ENCODE results near the gene PATJ. TPM values are rescaled to one million over a fixed set of nuclear protein-coding genes. Genes with fewer than 3 reads are reported as not detected.
"Not testable (repeated sequence)": the region's sequence is repeated elsewhere in the genome, so short reads cannot be mapped to it uniquely, and the experiment has no call there.

PATJ gene
- 7.3 TPM for polyA plus RNA-seq (2013, experiment 1 of 4)
- polyA plus RNA-seq (2013, experiment 2 of 4), result 7.0 TPM
- 5.4 TPM for polyA plus RNA-seq (2013, experiment 3 of 4)
- 5.8 TPM for polyA plus RNA-seq (2013, experiment 4 of 4)

GRCh38 chr1:61741711-61742619 is at the start of gene PATJ:
Gene PATJ, plus strand, starts transcription at chr1:61742480. Its CDS starts 20,413 bp downstream, at chr1:61762893.
- peak within 1 kb of the TSS; percentile 78 for H3K4me3 ChIP-seq (ENCODE audit: insufficient read depth, low read depth, low read length)
- no peak within 1 kb of the TSS for H3K27ac ChIP-seq (ENCODE audit: insufficient read depth, low read depth, low read length, poor library complexity, severe bottlenecking)
- H3K36me3 ChIP-seq (ENCODE audit: control insufficient read depth, insufficient read depth, low read length), result no peaks in the 10 kb centered on the region
- WGBS, 2 experiments, result 6 to 7% methylated on average over 53 to 54 of the region's 54 CpGs
- no peaks in the 10 kb centered on the region for H3K9me3 ChIP-seq (ENCODE audit: control insufficient read depth, low read length)
- H3K4me1 ChIP-seq (ENCODE audit: control insufficient read depth, insufficient read depth, low read length), result no peaks in the 10 kb centered on the region
- H3K27me3 ChIP-seq (ENCODE audit: control insufficient read depth, insufficient read depth, low read length, poor library complexity, severe bottlenecking), result peaks cover 6% of the 10 kb centered on the region

DNA sequence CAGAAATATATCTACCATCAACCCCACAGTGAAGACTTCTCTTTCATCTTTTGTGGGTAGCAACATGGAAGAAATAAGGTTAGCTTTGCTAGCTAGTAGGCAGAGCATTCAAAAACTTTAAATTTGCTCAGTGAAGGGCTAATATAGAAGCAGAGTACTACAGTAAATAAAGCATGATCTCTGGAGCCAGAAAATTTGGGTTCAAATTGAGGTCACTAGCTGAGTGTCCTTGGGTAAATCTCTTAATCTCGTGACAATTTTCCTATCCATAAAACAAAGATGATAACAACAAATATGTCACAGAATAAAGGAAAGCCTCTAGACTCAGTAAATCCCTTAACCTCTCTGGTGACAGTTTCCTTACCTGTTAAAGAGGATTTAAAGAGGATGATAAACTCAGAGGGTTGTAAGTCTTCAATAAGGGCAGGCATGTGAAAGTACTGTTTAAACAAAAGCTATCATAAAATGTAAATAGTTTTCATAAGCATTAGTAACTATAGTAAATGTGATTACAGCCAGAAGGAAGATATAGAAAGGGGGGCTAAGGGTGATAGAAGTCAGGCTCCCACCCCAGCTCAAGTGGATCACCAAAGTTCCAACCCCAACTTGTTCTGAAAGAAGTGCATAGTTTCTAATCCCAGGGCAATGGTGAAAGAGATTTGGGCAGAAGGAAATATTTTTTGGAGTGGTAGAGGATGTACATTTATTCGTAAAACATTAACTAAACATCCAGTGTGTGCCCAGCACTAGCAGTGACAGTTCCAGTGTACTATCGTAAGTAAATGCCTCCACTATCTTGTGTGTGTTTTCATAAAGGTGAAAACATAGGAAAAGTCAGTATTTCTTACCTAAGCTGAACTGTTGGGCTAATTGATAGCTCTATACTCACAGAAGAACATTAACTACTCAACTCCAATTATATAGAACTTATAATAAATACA is 42.1 kb upstream of the PATJ start:
- no peaks in the 10 kb centered on the region for H3K27me3 ChIP-seq (ENCODE audit: control insufficient read depth, insufficient read depth, low read length, poor library complexity, severe bottlenecking)
- peaks cover 8% of the 10 kb centered on the region for H3K36me3 ChIP-seq (ENCODE audit: control insufficient read depth, insufficient read depth, low read length)
- H3K4me1 ChIP-seq (ENCODE audit: control insufficient read depth, insufficient read depth, low read length), result no peaks in the 10 kb centered on the region
- no peaks in the 10 kb centered on the region for H3K9me3 ChIP-seq (ENCODE audit: control insufficient read depth, low read length)
- H3K27ac ChIP-seq (ENCODE audit: insufficient read depth, low read depth, low read length, poor library complexity, severe bottlenecking), result no peak overlapping the region
- 93% methylated on average over 2 to 3 of the region's 3 CpGs for WGBS, 2 experiments
- no peak overlapping the region for H3K4me3 ChIP-seq (ENCODE audit: insufficient read depth, low read depth, low read length)

DNA sequence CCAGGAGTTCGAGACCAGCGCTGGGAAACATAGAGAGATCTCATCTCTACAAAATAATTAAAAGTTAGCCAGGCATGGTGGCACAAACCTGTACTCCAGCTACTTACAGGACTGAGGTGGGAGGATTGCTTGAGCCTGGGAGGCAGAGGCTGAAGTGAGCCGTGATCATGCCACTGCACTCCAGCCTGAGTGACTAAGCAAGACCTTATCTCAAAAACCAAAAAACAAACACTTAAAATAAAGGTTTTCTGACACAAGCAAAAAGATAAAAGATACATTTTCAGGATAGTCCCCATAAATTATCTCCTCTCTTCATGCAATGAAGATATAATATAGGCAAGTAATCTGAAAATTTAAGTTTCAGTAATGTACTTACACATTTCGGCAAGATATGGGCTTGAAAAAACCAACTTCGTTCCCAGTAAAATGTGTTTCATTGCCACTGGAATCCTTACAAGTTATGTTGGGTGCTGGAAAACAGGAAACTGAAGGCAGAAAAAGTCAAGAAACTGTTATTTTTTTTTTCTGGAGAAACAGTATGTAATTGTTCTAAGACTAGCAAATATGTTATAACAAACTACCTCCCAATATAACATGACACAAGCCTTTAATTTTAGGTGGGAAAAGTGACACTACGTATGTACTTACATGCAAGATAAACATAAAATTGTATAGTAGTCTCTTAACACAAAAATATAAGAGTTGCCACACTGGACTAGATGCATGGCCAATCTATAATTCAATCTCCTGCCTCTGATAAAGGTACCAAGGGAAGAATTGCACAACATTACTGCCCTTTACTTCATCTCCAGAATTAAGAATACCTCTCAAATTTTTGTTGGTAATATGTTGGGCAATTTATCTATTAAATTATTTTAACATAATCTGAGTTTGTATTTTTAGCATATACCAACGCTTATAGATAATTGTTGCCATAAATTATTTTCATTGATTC is 33.0 kb upstream of the PATJ start:
- H3K9me3 ChIP-seq (ENCODE audit: control insufficient read depth, low read length), result no peaks in the 10 kb centered on the region
- WGBS, 2 experiments, result 95% methylated on average over 5 to 6 of the region's 7 CpGs
- H3K4me1 ChIP-seq (ENCODE audit: control insufficient read depth, insufficient read depth, low read length), result no peaks in the 10 kb centered on the region
- H3K27me3 ChIP-seq (ENCODE audit: control insufficient read depth, insufficient read depth, low read length, poor library complexity, severe bottlenecking), result no peaks in the 10 kb centered on the region
- H3K4me3 ChIP-seq (ENCODE audit: insufficient read depth, low read depth, low read length), result no peak overlapping the region
- H3K36me3 ChIP-seq (ENCODE audit: control insufficient read depth, insufficient read depth, low read length), result peaks cover 8% of the 10 kb centered on the region
- no peak overlapping the region for H3K27ac ChIP-seq (ENCODE audit: insufficient read depth, low read depth, low read length, poor library complexity, severe bottlenecking)

GRCh38 chr1:61709908-61710289 is 32.4 kb upstream of the PATJ start:
- 96 to 100% methylated on average over 2 of the region's 2 CpGs for WGBS, 2 experiments
- Histone ChIP-seq H3K4me3 (ENCODE audit: insufficient read depth, low read depth, low read length) (no peak overlapping the region), H3K9me3 (ENCODE audit: control insufficient read depth, low read length) (no peaks in the 10 kb centered on the region), H3K27me3 (ENCODE audit: control insufficient read depth, insufficient read depth, low read length, poor library complexity, severe bottlenecking) (no peaks in the 10 kb centered on the region), H3K27ac (ENCODE audit: insufficient read depth, low read depth, low read length, poor library complexity, severe bottlenecking) (no peak overlapping the region), H3K4me1 (ENCODE audit: control insufficient read depth, insufficient read depth, low read length) (no peaks in the 10 kb centered on the region), H3K36me3 (ENCODE audit: control insufficient read depth, insufficient read depth, low read length) (peaks cover 8% of the 10 kb centered on the region)

DNA sequence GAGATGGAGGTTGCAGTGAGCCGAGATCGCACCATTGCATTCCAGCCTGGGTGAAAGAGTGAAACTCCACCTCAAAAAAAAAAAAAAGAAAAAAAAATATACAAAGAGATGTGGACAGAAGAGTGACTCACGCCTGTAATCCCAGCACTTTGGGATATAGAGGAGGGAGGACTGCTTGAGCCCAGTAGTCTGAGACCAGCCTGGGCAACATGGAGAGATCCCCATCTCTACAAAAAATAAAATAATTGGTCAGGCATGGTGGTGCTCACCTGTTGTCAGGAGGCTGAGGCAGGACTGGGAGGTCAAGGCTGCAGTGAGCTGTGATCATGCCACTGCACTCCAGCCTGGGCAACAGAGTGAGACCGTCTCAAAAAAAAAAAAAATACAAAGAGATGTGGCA is 31.0 kb upstream of the PATJ start:
- WGBS, 2 experiments, result 89 to 97% methylated on average over 4 of the region's 4 CpGs

GRCh38 chr1:61711969-61712368 is 30.3 kb upstream of the PATJ start:
- no peak overlapping the region for H3K27ac ChIP-seq (ENCODE audit: insufficient read depth, low read depth, low read length, poor library complexity, severe bottlenecking)
- H3K4me3 ChIP-seq (ENCODE audit: insufficient read depth, low read depth, low read length), result no peak overlapping the region
- no peaks in the 10 kb centered on the region for H3K27me3 ChIP-seq (ENCODE audit: control insufficient read depth, insufficient read depth, low read length, poor library complexity, severe bottlenecking)
- H3K9me3 ChIP-seq (ENCODE audit: control insufficient read depth, low read length), result no peaks in the 10 kb centered on the region
- no peaks in the 10 kb centered on the region for H3K4me1 ChIP-seq (ENCODE audit: control insufficient read depth, insufficient read depth, low read length)
- H3K36me3 ChIP-seq (ENCODE audit: control insufficient read depth, insufficient read depth, low read length), result peaks cover 8% of the 10 kb centered on the region

More for the DNA sequence above, 31.0 kb upstream of the PATJ start:
- not testable (repeated sequence) for H3K27me3 ChIP-seq (ENCODE audit: control insufficient read depth, insufficient read depth, low read length, poor library complexity, severe bottlenecking); H3K4me1 ChIP-seq (ENCODE audit: control insufficient read depth, insufficient read depth, low read length); H3K9me3 ChIP-seq (ENCODE audit: control insufficient read depth, low read length); H3K27ac ChIP-seq (ENCODE audit: insufficient read depth, low read depth, low read length, poor library complexity, severe bottlenecking); H3K4me3 ChIP-seq (ENCODE audit: insufficient read depth, low read depth, low read length); H3K36me3 ChIP-seq (ENCODE audit: control insufficient read depth, insufficient read depth, low read length)

DNA sequence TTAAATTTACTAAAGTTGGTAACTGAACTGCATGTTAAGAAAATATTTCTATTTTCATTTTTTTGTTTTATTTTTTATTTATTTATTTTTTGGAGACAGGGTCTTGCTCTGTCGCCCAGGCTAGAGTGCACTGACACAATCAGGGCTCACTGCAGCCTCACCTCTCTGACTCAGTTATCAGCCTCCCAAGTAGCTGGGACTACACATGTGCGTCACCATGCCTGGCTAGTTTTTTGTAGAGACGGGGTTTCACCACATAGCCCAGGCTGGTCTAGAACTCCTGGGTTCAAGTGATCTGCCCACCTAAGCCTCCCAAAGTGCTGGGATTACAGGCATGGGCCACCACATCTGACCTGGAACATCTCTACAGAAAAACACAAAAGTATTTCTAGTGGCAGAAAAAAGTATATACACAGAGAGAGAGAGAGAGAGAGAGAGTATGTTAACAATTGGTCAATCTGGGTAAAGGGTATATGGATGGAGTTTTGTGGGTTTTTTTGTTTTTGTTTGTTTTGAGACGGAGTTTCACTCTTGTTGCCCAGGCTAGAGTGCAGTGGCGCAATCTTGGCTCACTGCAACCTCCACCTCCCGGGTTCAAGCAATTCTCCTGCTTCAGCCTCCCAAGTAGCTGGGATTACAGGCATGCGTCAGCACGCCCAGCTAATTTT is 23.1 kb upstream of the PATJ start:
- H3K27me3 ChIP-seq (ENCODE audit: control insufficient read depth, insufficient read depth, low read length, poor library complexity, severe bottlenecking), result not testable (repeated sequence)

GRCh38 chr1:61724506-61724812 is 17.8 kb upstream of the PATJ start:
- Histone ChIP-seq H3K27ac (ENCODE audit: insufficient read depth, low read depth, low read length, poor library complexity, severe bottlenecking) (no peak overlapping the region), H3K4me3 (ENCODE audit: insufficient read depth, low read depth, low read length) (peak overlapping the region; percentile 99), H3K27me3 (ENCODE audit: control insufficient read depth, insufficient read depth, low read length, poor library complexity, severe bottlenecking) (no peaks in the 10 kb centered on the region), H3K4me1 (ENCODE audit: control insufficient read depth, insufficient read depth, low read length) (peaks cover 7% of the 10 kb centered on the region), H3K36me3 (ENCODE audit: control insufficient read depth, insufficient read depth, low read length) (no peaks in the 10 kb centered on the region), H3K9me3 (ENCODE audit: control insufficient read depth, low read length) (no peaks in the 10 kb centered on the region)
- 25 to 39% methylated on average over 3 of the region's 3 CpGs for WGBS, 2 experiments

More for the DNA sequence above, 23.1 kb upstream of the PATJ start:
- 95 to 96% methylated on average over 8 of the region's 8 CpGs for WGBS, 2 experiments
- not testable (repeated sequence) for H3K4me3 ChIP-seq (ENCODE audit: insufficient read depth, low read depth, low read length); H3K9me3 ChIP-seq (ENCODE audit: control insufficient read depth, low read length); H3K36me3 ChIP-seq (ENCODE audit: control insufficient read depth, insufficient read depth, low read length); H3K4me1 ChIP-seq (ENCODE audit: control insufficient read depth, insufficient read depth, low read length); H3K27ac ChIP-seq (ENCODE audit: insufficient read depth, low read depth, low read length, poor library complexity, severe bottlenecking)

Data from ectodermal cell (in vitro differentiated cells).